NCI-H526 treated with DMSO at 0.1 percent for 48 hours (cell line): ENCODE data around the gene ARHGAP25.

ENCODE experiments used
- DNase-seq: peaks from one replicate; lab custom pipeline; 2025; lab: John Stamatoyannopoulos, UW

Gene ARHGAP25

GRCh38 chr2:68834737-68835376 lies 100.2 kb downstream of the ARHGAP25 start:
- no peak for DNase-seq

GRCh38 chr2:68835621-68836020 lies 101.0 kb downstream of the ARHGAP25 start:
- DNase-seq: no peak

GRCh38 chr2:68837164-68837860 lies 102.7 kb downstream of the ARHGAP25 start:
- DNase-seq: no peak

DNA sequence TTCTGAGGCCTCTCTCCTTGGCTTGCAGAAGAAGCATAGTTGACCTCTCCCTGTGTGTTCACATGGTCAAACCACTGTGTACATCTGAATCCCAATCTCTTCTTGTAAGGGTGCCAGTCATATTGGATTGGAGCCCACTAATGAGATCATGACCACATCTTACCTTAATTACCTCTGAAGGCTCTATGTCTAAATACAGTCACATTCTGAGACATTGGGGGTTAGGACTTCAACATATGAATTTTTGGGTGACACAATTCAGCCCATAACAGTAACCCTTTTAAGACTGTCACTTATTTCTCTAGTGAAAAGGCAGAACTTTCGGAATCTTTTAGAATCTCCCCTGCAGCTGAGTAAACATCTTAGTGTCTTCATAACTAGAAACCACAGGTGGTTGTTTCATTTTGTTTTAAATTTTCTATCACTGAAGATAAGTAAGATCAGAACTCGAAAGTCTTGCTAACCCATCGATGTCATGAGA lies 103.3 kb downstream of the ARHGAP25 start:
- DNase-seq: no peak

DNA sequence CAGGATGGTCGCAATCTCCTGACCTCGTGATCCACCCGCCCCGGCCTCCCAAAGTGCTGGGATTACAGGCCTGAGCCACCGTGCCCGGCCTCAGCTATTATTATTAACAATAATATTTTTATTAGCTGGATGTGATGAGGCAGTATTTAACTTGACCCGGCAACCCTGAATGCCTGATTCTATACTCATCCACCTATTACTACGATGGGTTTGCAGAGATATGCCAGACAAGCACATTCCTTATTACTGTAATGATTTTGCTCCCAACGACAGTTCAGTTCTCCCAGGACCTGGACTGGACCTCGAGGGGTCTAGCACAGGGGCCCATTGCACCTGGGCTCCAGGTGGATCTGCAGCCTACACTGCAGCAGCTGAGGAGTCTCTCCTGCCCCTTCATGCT lies 104.0 kb downstream of the ARHGAP25 start:
- DNase-seq: no peak

DNA sequence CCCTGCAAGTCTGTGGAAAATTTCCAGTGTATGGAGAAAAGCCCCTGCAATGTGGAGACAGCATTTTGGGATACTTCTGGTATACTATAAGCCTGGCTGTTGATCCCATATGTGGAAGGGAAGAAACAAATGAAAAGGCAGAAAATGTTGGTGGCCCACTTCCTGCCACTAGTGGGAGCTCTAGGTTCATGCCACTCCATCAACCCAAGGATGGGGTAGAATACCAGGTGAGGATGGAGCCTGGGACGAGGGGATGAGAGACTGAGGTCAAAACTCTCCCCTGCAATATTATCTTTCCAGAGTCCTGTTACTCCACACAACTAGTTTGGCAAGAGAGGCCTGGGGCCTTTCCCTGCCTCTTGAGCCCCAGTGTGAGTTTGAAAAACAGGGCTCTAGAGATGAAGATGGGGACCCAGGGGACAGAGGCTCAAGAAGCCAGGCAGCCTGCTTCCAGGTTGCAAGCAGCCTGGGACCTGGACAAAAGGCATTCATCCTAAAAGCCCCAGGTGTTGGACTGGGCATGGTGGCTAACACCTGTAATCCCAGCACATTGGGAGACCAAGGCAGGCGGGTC lies 104.7 kb downstream of the ARHGAP25 start:
- DNase-seq: no peak

DNA sequence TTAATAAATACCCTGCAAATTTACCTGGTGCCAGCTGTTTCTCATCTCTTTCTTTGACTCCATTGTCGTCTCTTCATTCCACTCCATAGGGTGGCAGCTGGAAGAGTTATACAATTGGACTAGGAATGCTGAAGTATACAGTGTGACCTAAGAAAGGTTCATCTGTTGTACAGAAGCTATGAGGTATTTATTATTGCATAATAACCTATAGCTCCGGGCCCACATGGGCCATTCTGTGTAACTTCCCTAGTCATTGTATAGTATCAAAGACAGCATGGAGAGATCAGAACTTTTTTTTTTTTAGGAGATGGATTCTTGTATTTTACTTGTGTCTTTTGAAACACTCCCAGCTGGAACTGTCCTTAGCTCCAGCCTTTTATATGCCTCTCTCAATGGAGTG lies 110.4 kb downstream of the ARHGAP25 start:
- no peak for DNase-seq

GRCh38 chr2:68846091-68846490 lies 111.5 kb downstream of the ARHGAP25 start:
- DNase-seq: no peak

- no peak for DNase-seq
Measured at GRCh38 chr2:68847751-68848150, 113.1 kb downstream of the ARHGAP25 start.

- DNase-seq: no peak
Measured at GRCh38 chr2:68849579-68850030, 115.0 kb downstream of the ARHGAP25 start.

- no peak for DNase-seq
Measured at GRCh38 chr2:68850524-68850923, 115.9 kb downstream of the ARHGAP25 start.

- no peak for DNase-seq
Measured at GRCh38 chr2:68853035-68853434, 118.4 kb downstream of the ARHGAP25 start.

DNA sequence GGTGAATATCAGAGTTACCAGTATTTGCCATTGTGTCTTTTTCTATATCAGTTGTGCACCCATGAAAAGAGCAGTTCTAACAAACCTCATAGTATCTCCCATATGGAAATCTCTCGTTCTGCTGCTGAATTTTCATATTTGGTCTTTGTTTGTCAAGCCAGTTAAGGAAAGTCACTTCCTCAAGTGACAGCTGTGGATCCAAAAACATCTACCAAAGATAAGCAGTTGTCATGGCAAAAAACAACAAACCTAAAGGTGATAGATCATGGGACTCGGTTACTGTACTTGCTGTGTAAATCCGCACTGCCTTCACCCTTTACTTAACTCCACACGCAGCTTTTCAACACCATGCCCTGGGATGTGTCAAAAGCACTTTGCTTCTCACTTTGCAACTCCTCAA lies 119.3 kb downstream of the ARHGAP25 start:
- DNase-seq: peak; percentile 20

GRCh38 chr2:68854476-68854875 lies 119.9 kb downstream of the ARHGAP25 start:
- no peak for DNase-seq

DNA sequence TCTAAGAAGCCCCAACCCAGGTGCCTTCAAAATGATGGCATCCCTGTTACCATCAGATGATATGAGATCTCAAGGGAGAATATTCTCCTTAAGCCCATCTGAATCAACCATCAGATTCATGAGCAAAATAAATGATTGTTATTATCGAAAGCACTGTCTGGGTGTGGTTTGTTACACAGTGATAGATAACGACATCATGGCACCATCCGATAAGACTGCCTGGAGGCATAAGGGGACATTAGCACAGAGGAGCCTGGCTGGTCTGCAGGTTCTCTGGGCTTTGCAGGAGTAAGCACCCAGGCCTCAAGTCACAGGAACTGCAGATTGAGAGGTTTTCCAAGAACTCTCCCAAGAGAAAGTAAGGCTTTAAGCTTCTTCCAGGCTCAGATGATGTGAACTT lies 120.9 kb downstream of the ARHGAP25 start:
- no peak for DNase-seq

DNA sequence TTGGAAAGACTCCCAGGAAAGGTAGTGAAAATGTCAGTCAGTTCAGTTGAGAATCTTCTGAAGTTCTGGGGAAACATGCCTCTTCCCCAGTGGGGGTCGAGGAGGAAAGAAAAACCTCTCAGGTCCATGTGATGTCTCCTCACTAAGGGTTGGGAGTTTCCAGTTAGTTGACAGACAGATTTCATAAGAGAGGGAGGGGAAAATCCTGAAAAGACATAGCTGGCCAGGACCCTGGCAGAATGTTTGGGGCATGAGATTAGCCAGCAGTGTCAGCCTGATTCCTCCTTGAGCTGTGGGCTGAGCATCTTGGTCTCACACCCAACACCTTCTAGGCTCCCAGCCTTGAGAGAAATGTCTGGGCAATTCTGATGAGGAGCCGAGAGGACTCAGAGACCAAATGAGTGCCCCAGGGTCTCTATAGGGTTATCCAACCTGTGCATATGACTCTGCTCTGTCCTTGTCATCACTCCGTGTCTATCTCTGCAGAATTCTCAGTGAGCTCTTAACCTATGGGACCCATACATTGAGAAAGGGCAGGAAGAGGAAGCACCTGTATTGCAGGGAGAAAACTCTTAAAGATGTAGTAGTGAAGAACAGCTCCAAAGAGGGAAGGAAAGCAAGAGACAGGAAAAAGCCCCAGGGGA lies 122.7 kb downstream of the ARHGAP25 start:
- DNase-seq: no peak

DNA sequence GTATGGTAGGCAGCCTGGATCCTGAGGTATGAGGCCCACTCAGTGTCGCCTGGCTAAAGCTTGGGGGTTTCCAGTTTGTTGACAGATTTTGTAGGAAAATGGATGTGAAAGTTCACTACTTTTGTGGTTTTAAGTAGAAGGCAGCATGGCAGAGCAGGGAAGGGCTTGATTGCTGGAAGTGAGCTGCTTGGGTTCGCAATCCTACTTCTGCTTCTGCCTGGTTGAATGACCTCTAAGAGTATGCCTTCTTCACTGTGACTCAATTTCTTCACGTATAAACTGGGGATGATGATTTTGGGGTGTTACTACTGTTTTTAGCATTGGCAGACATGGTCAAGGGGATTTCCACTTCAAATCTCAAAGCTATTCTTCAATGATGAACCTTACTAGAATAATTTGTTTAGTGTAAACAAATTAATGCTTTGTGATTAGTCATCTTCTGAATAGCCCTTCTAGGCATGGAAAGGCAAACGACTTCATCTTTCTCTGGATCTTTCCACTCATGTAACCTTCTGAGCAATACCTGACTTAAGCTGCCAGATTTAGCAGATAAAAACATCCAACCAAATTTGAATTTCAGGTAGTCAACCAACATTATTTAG lies 123.3 kb downstream of the ARHGAP25 start:
- DNase-seq: no peak

- DNase-seq: no peak
Measured at GRCh38 chr2:68860111-68860510, 125.5 kb downstream of the ARHGAP25 start.

DNA sequence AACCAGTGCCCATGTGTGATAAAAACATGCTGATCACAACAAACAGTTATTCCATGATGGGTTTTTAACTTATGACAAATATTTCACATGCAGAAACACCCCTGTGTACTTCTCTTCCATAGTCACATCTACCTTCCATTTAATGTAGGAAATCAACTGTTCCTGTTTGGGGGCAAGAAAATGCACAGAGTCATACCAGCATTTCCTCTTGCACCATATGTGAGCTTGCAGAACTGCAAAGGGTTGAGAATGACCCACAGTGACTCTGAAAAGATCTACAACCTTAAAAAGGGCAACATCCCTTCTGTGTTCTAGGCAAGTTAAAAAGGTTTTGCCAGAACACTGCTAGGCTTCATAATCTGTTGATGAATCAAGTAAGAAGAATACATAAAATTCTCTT lies 126.7 kb downstream of the ARHGAP25 start:
- DNase-seq: no peak

DNA sequence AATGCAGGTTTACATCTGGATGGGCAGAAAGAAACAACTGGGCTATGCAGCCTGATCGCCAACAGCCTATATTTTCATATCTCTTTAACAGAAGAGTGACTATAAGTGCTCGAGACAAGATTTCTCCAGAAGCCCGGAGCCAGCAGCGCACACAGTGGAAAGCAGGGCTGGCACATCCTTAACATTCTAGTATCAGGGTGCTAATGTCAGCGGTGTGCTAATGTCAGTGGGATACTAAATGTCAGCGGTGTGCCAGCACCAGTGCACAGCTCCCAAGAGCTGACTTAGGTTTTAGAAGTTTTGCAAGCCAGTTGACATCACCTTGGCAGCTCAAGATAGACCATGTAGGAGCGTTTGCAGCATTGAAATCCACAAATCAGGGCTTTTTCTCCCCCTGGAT lies 128.3 kb downstream of the ARHGAP25 start:
- no peak for DNase-seq

DNA sequence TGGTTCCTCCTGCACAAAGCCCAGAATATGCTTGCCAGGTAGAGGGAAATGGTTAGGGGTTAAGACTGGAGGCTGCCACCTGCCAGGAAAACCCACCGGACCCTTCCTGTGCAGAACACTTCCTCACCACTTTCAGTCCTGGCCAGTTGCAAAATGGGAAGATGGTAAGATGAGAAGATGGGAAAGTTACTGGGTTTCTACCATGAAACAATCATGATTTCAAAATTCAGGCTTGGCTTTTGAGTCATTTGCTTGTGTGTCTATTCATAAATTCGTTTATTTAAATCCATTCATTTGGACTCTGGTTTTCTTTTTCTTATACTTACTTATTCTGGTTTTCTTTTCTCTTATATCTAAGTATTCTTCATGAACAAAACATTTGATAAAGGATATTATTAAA lies 129.4 kb downstream of the ARHGAP25 start:
- DNase-seq: no peak

DNA sequence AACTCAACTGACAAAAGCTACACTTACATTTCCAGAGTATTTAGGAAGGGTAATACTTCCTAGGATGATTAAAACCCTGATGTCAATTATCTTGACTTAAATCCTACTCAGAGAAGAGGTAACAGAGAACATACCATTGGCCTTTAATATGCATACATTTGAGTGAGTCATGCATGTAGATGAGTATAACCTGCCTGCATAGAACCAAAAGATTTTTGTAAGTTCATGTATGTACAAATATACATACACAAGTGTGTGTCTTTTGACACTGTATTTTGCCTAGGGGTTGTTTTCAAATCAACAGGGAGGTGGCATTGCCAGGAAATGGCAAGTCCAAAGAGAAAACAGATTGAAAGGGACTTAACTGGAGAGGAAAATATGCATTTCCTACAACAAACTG lies 130.5 kb downstream of the ARHGAP25 start:
- no peak for DNase-seq
